NCI-H774 (cell line): Measurements from ENCODE around the gene FAM20C.

Experiments used
- DNase-seq: peaks from one replicate; lab custom pipeline; 2025; lab: John Stamatoyannopoulos, UW

FAM20C gene

GRCh38 chr7:245574-246295 is 53.4 kb downstream of the FAM20C start:
- DNase-seq, result no peak

- DNase-seq, result no peak
Observed at GRCh38 chr7:246451-246850, 54.1 kb downstream of the FAM20C start.

GRCh38 chr7:247181-247580 is 54.8 kb downstream of the FAM20C start:
- DNase-seq, result no peak

GRCh38 chr7:247636-248035 is 55.3 kb downstream of the FAM20C start:
- DNase-seq, result no peak

GRCh38 chr7:248732-249435 is 56.5 kb downstream of the FAM20C start:
- DNase-seq, result no peak

GRCh38 chr7:249989-250388 is 57.6 kb downstream of the FAM20C start:
- DNase-seq, result no peak

- no peak for DNase-seq
Observed at GRCh38 chr7:250523-250922, 58.2 kb downstream of the FAM20C start.

- DNase-seq, result no peak
Observed at GRCh38 chr7:251005-251404, 58.6 kb downstream of the FAM20C start.

GRCh38 chr7:251446-252175 is 59.2 kb downstream of the FAM20C start:
- DNase-seq, result no peak

GRCh38 chr7:252216-252965 is 60.0 kb downstream of the FAM20C start:
- no peak for DNase-seq

GRCh38 chr7:252981-253380 is 60.6 kb downstream of the FAM20C start:
- DNase-seq, result no peak

GRCh38 chr7:253581-254336 is 61.4 kb downstream of the FAM20C start:
- DNase-seq, result no peak

GRCh38 chr7:254337-255037 is 62.1 kb downstream of the FAM20C start:
- no peak for DNase-seq

- no peak for DNase-seq
Observed at GRCh38 chr7:255038-255435, 62.7 kb downstream of the FAM20C start.

- DNase-seq, result no peak
Observed at GRCh38 chr7:255721-256361, 63.5 kb downstream of the FAM20C start.

GRCh38 chr7:256461-256940 is 64.1 kb downstream of the FAM20C start:
- DNase-seq, result no peak

- no peak for DNase-seq
Observed at GRCh38 chr7:256981-257646, 64.7 kb downstream of the FAM20C start.

GRCh38 chr7:257647-257992 is 65.2 kb downstream of the FAM20C start:
- no peak for DNase-seq

- no peak for DNase-seq
Observed at GRCh38 chr7:258476-259190, 66.3 kb downstream of the FAM20C start.
